D721Med (cell line): ENCODE results near the gene JARID2.

Source experiments
- DNase-seq: peaks from one replicate; pipeline ENCODE4 v3.0.0; 2011; ENCODE audit warnings: low spot score; ENCODE audit not compliant: insufficient read length
- FAIRE-seq: peaks from 2 replicates; lab custom pipeline; 2011; peaks lifted over from hg19 to GRCh38; lab: Jason Lieb, UNC
- CTCF ChIP-seq: IDR thresholded peaks from 2 replicates; pipeline ENCODE4 v1.5.1; 2012; ENCODE audit warnings: mild to moderate bottlenecking, control low read depth; ENCODE audit not compliant: insufficient read depth; ENCODE audit errors: missing control alignments

JARID2 gene

GRCh38 chr6:15515660-15516375 is 269.9 kb downstream of the JARID2 start:
- DNase-seq (no peak), FAIRE-seq (no peak)
- no peak for TF ChIP-seq CTCF

GRCh38 chr6:15516378-15516777 is 270.5 kb downstream of the JARID2 start:
- DNase-seq (no peak), FAIRE-seq (no peak)
- no peak for TF ChIP-seq CTCF

DNA sequence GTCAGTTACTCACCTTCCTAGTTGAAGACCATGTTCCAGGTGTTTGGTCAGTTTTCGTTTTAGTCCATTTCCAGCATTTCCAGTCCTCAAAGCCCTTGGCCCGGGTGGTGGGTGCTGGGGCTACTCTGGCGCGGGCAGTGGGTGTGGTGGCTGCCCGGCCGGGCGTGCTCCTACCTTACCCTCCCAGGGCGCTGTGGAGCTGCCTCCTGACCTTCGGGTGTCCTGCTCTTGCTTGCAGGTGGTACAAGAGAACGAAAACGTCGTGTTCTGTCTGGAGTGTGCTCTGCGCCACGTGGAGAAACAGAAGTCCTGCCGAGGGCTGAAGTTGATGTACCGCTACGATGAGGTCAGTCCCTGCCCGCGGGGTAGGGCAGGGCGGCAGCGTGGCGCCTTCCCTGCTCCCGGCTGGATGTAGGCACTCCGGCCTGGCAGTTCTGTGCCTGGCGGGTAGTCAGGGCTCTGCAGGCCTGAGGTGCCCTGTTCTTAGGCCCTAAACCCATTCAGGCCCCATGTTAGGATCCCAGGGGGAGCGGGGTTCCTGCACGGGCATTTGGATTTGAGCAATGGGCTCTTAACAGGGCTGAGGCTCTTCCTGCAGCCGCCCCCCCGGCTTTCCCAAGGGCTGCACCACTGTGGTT is 271.2 kb downstream of the JARID2 start:
- FAIRE-seq (no peak), DNase-seq (no peak)
- TF ChIP-seq CTCF: no peak

GRCh38 chr6:15517600-15517999 is 271.7 kb downstream of the JARID2 start:
- DNase-seq (no peak), FAIRE-seq (no peak)
- no peak for TF ChIP-seq CTCF

DNA sequence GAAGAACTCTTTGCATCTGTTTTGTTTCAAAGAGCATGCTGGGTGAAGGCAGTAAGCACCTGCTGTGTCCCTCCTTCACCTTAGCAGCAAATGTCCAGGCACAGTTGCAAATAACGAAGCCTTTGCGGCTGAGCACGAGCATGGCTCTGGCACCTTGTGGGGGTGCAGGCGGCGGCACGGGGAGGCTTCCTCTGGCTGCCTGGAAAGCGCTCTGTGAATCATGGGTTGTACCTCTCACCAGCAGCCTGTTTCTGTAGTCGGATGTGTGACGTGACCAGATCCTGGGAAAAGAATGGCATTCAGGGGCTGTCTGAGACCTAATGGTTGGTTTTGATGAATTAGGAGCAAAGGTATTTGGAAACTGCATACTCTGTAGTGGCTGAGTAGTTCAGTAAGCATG is 272.2 kb downstream of the JARID2 start:
- TF ChIP-seq CTCF: no peak
- DNase-seq (no peak), FAIRE-seq (no peak)

DNA sequence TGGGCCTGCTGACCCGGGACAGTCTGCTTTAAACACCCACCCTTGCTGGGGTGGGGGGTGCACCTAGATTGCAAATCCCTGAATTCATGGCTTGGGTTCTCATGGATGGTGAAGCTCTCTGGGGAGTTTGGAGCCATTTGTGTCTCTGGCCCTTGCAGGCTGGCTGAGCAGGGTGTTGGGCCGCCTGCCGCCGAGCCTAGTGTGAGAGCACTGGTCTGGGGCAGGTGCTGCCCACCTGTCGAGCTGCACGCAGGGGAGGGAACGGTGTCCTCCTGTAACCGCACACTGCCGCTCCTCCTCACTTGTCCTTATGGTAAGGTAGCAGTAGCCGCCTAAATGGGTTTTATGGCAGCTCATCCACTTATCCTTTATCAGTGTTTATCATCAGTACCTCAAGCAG is 273.0 kb downstream of the JARID2 start:
- TF ChIP-seq CTCF: no peak
- FAIRE-seq (no peak), DNase-seq (no peak)

DNA sequence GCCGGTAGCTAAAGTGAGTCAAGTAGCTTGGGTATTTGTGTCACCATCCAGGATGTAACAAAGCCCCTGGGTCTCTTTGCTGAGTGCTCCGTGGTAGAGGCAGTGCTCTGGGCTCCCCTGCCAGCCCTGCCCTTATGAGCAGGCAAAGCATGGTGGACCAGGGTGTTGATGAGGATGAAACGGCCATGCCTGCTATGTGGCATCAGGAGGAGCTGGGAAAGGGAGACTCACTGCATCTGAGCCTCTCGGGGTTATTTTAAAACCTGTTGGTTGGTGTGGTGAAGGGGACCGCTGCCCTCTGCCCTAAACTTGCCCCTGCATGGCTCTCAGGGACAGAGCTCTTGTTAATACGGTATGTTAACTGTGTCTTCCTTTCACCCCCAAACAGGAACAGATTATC is 273.8 kb downstream of the JARID2 start:
- DNase-seq (no peak), FAIRE-seq (no peak)
- no peak for TF ChIP-seq CTCF
